B cell (primary cell): Measurements from ENCODE around the gene RNF150. TPM values are rescaled to one million over a fixed set of nuclear protein-coding genes. Genes with fewer than 3 reads are reported as not detected.

Experiments used
- ATAC-seq: fragments of 200-7000 bp; cut with Tn5 transposase; one replicate; pipeline ENCODE4 v1.10.0; 2021; ENCODE audit warnings: low read depth, mild to moderate bottlenecking, moderate number of reproducible peaks, moderate library complexity
- CTCF ChIA-PET: fragments of 350-600 bp; sonication (Branson Sonifier 250); formaldehyde crosslinking; loops from one replicate; lab custom pipeline; 2021; ENCODE audit warnings: antibody characterized with exemption, inconsistent platforms; lab: Charles Lee
- POLR2A ChIA-PET: fragments of 350-600 bp; sonication (Branson Sonifier 250); formaldehyde crosslinking; loops from one replicate; lab custom pipeline; 2021; ENCODE audit warnings: antibody characterized with exemption; lab: Charles Lee
- DNase-seq: peaks from one replicate; pipeline ENCODE4 v3.0.0; 2013
- H2AFZ ChIP-seq: 2 replicates; pipeline ENCODE4 v1.6.1; 2012; ENCODE audit warnings: mild to moderate bottlenecking, low read depth, low read length; ENCODE audit not compliant: insufficient read depth, poor library complexity, severe bottlenecking
- H3K27ac ChIP-seq, 2 donors: 1 replicate in 1 of 2; 2 replicates in 1 of 2; pipeline ENCODE4 v1.5.1; 2012 to 2013; ENCODE audit warnings: low read length in 2 of 2, mild to moderate bottlenecking in 2 of 2, moderate library complexity in 1 of 2
- H3K27me3 ChIP-seq, 4 experiments: fragments of 200-600 bp in 1 of 4; sonication (generic) in 1 of 4; replicated peaks in 1 of 4; 1 replicate in 2 of 4; 2 replicates in 2 of 4; pipeline versions ENCODE4 v1.6.1 to v1.7.0; 2013 to 2016; ENCODE audit warnings: low read length in 3 of 4, mild to moderate bottlenecking in 2 of 4, mixed read lengths in 1 of 4, moderate library complexity in 1 of 4; ENCODE audit not compliant: insufficient read depth in 4 of 4, control insufficient read depth in 3 of 4; ENCODE audit errors: control extremely low read depth in 1 of 4
- H3K36me3 ChIP-seq, 2 experiments: replicated peaks in 1 of 2; 1 replicate in 1 of 2; 2 replicates in 1 of 2; pipeline versions ENCODE4 v1.6.1 to v1.7.1; 2013; ENCODE audit warnings: low read length in 1 of 2; ENCODE audit not compliant: insufficient read depth in 2 of 2, control insufficient read depth in 1 of 2; ENCODE audit errors: control extremely low read depth in 1 of 2, extremely low read depth in 1 of 2
- H3K4me1 ChIP-seq, 2 donors: fragments of 200-600 bp in 1 of 2; sonication (generic) in 1 of 2; 1 replicate in 1 of 2; 2 replicates in 1 of 2; pipeline versions ENCODE4 v1.5.1 to v1.6.1; 2013 to 2017; ENCODE audit warnings: low read length in 2 of 2; ENCODE audit not compliant: control insufficient read depth in 2 of 2, insufficient read depth in 2 of 2
- H3K4me2 ChIP-seq: replicated peaks from 2 replicates; pipeline ENCODE3; 2012; ENCODE audit warnings: mild to moderate bottlenecking, low read depth, low read length; ENCODE audit not compliant: poor library complexity, severe bottlenecking
- H3K4me3 ChIP-seq, 5 experiments: fragments of 200-600 bp in 1 of 5; sonication (generic) in 1 of 5; 1 replicate in 3 of 5; 2 replicates in 2 of 5; pipeline versions ENCODE4 v1.5.1 to v1.7.0; 2011 to 2016; ENCODE audit warnings: low read length in 4 of 5, mild to moderate bottlenecking in 4 of 5, low read depth in 2 of 5, control low read depth in 1 of 5, moderate library complexity in 1 of 5; ENCODE audit not compliant: insufficient read depth in 1 of 5; ENCODE audit errors: control extremely low read depth in 1 of 5, extremely low read depth in 1 of 5
- H3K79me2 ChIP-seq: fragments of 200-600 bp; sonication (generic); one replicate; pipeline ENCODE4 v1.6.0; 2016; ENCODE audit warnings: low read length; ENCODE audit not compliant: control insufficient read depth, insufficient read depth
- H3K9ac ChIP-seq: fragments of 200-600 bp; sonication (generic); 2 replicates; pipeline ENCODE4 v1.6.1; 2017; ENCODE audit warnings: mild to moderate bottlenecking, low read length, moderate library complexity
- H3K9me3 ChIP-seq, 3 donors: one replicate each; pipeline versions ENCODE4 v1.6.1 to v1.7.1; 2013; ENCODE audit warnings: low read length in 2 of 3; ENCODE audit not compliant: control insufficient read depth in 2 of 3, insufficient read depth in 1 of 3; ENCODE audit errors: control extremely low read depth in 1 of 3
- H4K20me1 ChIP-seq: 2 replicates; pipeline ENCODE4 v1.6.0; 2012; ENCODE audit warnings: mild to moderate bottlenecking, low read length; ENCODE audit not compliant: insufficient read depth, control insufficient read depth, poor library complexity, severe bottlenecking
- H3K27ac Mint-ChIP-seq: one replicate; pipeline ENCODE4 v1.8.0; 2021; ENCODE audit warnings: mixed read lengths
- H3K27me3 Mint-ChIP-seq: one replicate; pipeline ENCODE4 v1.8.0; 2021; ENCODE audit warnings: mixed read lengths
- H3K4me1 Mint-ChIP-seq: one replicate; pipeline ENCODE4 v1.8.0; 2021; ENCODE audit warnings: mixed read lengths
- H3K4me3 Mint-ChIP-seq: one replicate; pipeline ENCODE4 v1.8.0; 2021; ENCODE audit warnings: mixed read lengths
- H3K9me3 Mint-ChIP-seq: one replicate; pipeline ENCODE4 v1.8.0; 2022; ENCODE audit warnings: mixed read lengths; ENCODE audit not compliant: insufficient read depth
- EZH2 ChIP-seq: IDR thresholded peaks from 2 replicates; pipeline ENCODE4 v1.6.1; 2012; ENCODE audit warnings: borderline replicate concordance, low read depth, mild to moderate bottlenecking, moderate library complexity, low read length; ENCODE audit not compliant: insufficient read depth, poor library complexity, severe bottlenecking
- WGBS: methylation state at CpG from one replicate; pipeline ENCODE4 v1.1.5; 2013; ENCODE audit warnings: missing lambda C conversion rate; ENCODE audit not compliant: insufficient coverage; 5-methylcytosine and 5-hydroxymethylcytosine counted together
- intact Hi-C: fragments of 100-400 bp; cut with micrococcal nuclease; formaldehyde crosslinking; loops from one replicate; pipeline ENCODE4 v1.10.0; 2022
- polyA plus RNA-seq: library from polyadenylated mRNA; depleted of rRNA; stranded (reverse); fragments of >200 nt; gene quantifications from 2 replicates; pipeline ENCODE4 v1.2.3, GENCODE V29; 2012
- total RNA-seq, 2 donors: library from RNA; stranded (reverse); fragments of 120-200 nt in 1 of 2; gene quantifications; 1 replicate in 1 of 2; 2 replicates in 1 of 2; pipeline versions ENCODE4 v1.2.3 to v1.2.4, GENCODE V29; 2013 to 2022
- TF ChIP-seq, protein P1 (sequence below): fragments of 200-600 bp; IDR thresholded peaks from one replicate; pipeline ENCODE4 v1.8.0; 2022; ENCODE audit warnings: antibody characterized with exemption, mild to moderate bottlenecking

Gene RNF150
- total and polyA plus RNA-seq, 2 donors (not counting 1 experiment from before 2014, with no cell fraction given): not detected

DNA sequence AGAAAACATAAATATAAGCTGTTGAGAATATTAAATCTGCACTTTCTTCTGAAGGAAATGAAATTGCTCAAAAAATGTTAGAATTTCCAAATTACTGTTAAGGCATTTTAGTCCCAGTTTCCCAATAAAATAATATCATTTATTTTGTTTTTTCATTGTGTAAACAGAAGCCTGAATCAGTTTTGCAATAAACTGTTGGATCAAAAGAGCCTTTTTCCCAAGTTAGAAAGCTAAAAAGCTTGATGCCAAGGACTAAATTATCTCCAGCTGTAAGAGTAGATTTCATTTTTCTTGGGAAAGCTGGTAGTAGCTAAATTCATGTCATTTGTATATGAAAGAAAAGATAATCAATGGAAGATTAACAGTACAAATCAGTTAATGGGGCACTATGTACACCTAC, 95.8 kb downstream of the RNF150 start:
- Mint-ChIP-seq H3K4me3 (no peak overlapping the region), H3K4me1 (no peaks in the 10 kb centered on the region), H3K9me3 (peaks cover 3% of the 10 kb centered on the region), H3K27ac (no peak overlapping the region), H3K27me3 (peaks cover 7% of the 10 kb centered on the region)
- ATAC-seq: no peak
- no peak for TF ChIP-seq EZH2
- TF ChIP-seq, protein P1, sequence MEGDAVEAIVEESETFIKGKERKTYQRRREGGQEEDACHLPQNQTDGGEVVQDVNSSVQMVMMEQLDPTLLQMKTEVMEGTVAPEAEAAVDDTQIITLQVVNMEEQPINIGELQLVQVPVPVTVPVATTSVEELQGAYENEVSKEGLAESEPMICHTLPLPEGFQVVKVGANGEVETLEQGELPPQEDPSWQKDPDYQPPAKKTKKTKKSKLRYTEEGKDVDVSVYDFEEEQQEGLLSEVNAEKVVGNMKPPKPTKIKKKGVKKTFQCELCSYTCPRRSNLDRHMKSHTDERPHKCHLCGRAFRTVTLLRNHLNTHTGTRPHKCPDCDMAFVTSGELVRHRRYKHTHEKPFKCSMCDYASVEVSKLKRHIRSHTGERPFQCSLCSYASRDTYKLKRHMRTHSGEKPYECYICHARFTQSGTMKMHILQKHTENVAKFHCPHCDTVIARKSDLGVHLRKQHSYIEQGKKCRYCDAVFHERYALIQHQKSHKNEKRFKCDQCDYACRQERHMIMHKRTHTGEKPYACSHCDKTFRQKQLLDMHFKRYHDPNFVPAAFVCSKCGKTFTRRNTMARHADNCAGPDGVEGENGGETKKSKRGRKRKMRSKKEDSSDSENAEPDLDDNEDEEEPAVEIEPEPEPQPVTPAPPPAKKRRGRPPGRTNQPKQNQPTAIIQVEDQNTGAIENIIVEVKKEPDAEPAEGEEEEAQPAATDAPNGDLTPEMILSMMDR: no peak
- H3K79me2 ChIP-seq: no peaks in the 10 kb centered on the region
- no peak overlapping the region for H3K27ac ChIP-seq
- ChIA-PET POLR2A (no interaction called here), CTCF (no interaction called here)
- no peaks in the 10 kb centered on the region for H3K27me3 ChIP-seq
- no peaks in the 10 kb centered on the region for H3K36me3 ChIP-seq
- intact Hi-C loops: no loop called here
- no peak for DNase-seq
- no peak overlapping the region for H3K4me3 ChIP-seq
- H2AFZ ChIP-seq: no peak overlapping the region
- no peaks in the 10 kb centered on the region for H3K4me1 ChIP-seq
- H3K9ac ChIP-seq: no peak overlapping the region
- no peaks in the 10 kb centered on the region for H3K9me3 ChIP-seq
- no peak overlapping the region for H3K4me2 ChIP-seq
- no peaks in the 10 kb centered on the region for H4K20me1 ChIP-seq

DNA sequence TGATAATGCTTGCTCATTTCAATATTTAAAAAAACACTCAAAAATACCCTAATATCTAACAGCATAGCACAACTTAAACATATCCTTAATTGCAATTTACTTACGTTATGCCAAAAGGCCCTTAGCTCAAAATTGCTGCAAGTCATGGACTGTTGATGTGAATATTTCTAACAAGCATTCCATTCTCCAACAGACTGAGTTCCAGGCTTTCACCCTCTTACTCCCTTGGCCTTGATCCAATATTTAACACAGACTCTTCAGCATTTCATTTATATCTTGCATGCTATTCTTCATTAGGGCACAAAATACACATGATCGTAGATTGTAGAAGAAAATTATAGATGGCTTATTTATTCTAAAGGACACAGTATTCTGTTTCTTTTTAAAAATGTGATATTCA, 96.5 kb downstream of the RNF150 start:
- Histone ChIP-seq H3K27ac (no peak overlapping the region), H3K27me3 (no peaks in the 10 kb centered on the region), H3K9me3 (no peaks in the 10 kb centered on the region), H3K4me1 (no peaks in the 10 kb centered on the region), H4K20me1 (no peaks in the 10 kb centered on the region), H3K4me3 (no peak overlapping the region), H3K36me3 (no peaks in the 10 kb centered on the region), H3K4me2 (no peak overlapping the region), H2AFZ (no peak overlapping the region), H3K79me2 (no peaks in the 10 kb centered on the region), H3K9ac (no peak overlapping the region)
- H3K27me3 Mint-ChIP-seq: peaks cover 7% of the 10 kb centered on the region
- ATAC-seq: no peak
- ChIA-PET CTCF (no interaction called here), POLR2A (no interaction called here)
- intact Hi-C loops: no loop called here
- H3K9me3 Mint-ChIP-seq: peaks cover 3% of the 10 kb centered on the region
- H3K4me3 Mint-ChIP-seq: no peak overlapping the region
- no peaks in the 10 kb centered on the region for H3K4me1 Mint-ChIP-seq
- no peak overlapping the region for H3K27ac Mint-ChIP-seq
- WGBS: no CpG with 5 or more reads among the region's 2 CpGs
- TF ChIP-seq, protein P1: no peak
- no peak for TF ChIP-seq EZH2
- DNase-seq: no peak
